HG02588 (cell line): ENCODE results near the gene DYNLL2.
"Not testable (repeated sequence)": the region's sequence is repeated elsewhere in the genome, so short reads cannot be mapped to it uniquely, and the experiment has no call there.

Experiments
- ATAC-seq: cut with Tn5 transposase; IDR thresholded peaks from one replicate; pipeline ENCODE4 v1.9.1; 2021; ENCODE audit warnings: mild to moderate bottlenecking, moderate library complexity; ENCODE audit not compliant: unreplicated experiment

DYNLL2 gene

DNA sequence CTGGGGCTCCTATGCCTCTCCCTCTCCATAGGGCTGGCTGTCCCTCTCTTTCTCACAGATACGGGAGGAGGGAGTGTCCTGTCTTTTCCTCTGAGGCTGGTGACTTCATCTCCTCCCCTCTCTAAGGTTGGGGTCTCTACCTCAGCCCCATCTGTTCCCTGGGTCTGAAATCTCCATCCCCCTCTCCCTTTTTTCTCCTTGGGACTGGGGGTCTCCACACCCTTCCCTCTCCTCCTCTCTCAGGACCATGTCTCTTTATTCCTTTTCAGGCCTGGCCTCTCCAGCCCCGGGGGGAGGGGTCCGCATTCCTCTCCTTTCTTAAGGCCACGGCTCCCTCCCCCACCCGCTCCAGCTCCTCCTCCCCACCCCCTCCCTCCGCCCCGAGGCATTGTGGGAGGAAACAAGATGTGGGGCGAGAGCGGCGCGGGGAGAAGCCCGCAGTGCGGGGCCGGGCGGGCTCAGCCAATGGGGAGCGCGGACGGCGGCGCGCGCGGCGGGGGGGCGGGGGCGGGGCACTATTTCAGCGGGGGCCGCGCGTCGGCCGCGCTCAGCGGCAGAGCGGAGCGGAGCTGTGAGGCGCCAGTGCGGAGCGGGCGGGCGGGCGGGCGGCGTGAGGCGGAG, at the start of gene DYNLL2:
Gene DYNLL2 (plus strand): TSS at position 550 of the 621 bp plus-strand sequence. CDS start 3,672 bp downstream, outside the sequence.
- peak; percentile 71 for ATAC-seq

DNA sequence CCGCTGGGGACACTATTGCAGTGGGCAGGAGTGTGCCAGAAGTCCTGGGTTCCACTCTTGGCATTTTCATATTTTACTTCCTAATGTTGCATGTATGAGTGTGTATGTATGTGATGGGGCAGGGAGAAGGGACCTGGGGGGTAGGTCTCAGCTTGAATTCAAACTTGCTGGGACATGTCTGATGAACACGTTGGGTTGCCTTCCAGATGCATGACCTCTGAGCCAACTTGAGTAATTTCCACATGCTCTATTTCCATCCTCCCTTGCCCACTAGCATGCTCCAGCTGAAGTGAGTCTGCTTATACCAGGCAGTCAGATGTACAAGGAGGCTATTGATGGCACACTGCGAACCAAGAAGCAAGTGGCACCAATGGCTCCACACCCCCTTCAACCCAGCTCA, 43.2 kb upstream of the DYNLL2 start:
- no peak for ATAC-seq

DNA sequence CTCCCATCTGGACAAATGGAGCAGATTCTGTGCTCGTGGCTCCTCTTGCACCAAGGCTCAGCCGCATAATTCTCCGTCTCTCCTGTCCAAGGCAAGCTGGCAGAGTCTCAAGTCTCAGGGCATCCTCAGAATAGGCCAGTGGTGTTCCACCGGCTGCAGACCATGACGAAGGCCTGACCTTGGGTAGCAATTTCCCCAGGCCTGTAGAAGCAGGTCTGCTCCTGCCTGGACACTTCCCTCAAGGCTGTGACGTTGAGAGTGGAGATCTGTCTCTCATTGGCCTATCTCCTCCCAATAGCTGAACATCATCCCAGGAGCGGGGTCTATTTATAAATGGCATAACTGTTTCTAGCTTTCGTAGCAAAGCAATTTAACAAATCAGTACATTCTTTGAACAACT, 42.8 kb upstream of the DYNLL2 start:
- no peak for ATAC-seq

DNA sequence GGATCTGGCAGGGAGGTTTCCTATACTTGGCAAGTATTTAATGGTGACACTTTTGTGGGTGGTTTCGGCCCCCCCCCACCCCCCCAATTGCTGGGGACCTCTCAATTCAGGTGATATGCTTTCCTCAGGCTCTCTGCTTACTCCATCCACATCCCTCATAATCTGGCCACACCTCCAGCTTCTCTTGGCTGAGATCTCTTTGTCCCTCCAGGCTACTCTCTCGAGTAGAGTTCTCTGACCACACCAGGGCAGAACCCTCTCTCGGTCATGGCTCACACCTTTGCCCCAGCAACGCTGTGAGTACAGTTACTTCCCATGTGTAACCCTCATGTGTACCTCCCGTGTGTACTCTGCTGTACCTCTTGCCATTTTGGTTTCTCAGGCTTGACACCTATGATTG, 42.1 kb upstream of the DYNLL2 start:
- no peak for ATAC-seq

DNA sequence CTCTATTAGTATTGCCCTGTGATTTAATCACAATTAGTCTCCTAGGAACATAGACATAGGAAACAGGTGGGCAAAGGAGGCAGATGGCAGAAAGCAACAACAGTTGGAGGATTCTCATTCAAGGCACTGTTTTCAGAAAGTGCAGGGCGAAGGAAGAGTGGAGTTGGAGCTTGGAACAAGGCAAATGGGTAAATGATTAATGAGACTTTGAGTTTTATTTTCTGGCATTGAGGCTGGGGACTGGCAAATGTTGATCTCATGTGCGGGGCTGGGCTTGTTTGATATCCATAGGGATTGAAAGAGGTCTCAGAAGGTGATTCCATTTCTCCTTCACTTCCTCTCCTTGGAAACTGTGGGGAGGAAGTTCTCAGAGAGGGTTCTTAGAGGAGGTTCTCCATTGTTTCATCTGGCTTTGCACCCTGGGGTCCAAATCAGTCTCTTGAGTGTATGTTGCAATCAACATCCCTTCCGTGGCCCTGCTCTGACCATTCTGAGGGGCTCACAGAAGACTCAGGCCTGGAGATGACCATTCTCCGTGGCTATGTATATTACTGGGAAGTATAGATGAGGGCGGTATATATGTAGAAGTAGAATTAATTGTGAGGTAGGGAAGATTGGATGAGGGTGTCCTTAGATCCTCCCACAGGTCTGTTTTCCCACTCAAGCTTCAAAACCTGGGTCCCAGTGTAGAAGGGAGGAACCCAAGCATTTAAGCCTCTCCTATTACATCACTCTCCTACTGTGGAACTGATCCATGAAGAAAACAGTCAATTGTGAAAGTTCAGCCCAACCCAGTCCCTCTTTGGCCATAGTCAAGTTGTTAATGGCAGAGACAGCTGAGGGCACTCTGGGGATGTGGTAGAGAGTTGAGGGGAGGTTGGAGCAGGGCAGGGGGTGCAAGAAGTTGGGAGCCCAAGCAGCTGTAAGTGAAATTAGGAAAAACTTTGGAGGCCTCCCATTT, 39.7 kb upstream of the DYNLL2 start:
- no peak for ATAC-seq

DNA sequence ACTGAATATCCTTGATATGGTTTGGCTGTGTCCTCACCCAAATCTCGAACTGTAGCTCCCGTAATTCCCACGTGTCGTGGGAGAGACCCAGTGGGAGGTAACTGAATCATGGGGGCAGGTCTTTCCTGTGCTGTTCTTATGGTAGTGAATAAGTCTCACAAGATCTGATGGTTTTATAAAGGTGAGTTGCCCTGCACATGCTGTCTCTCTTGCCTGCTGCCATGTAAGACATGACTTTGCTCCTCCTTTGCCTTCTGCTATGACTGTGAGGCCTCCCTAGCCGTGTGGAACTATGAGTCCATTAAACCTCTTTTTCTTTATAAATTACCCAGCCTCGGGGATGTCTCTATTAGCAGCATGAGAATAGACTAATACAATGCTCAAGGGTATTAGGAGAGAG, 39.0 kb upstream of the DYNLL2 start:
- not testable (repeated sequence) for ATAC-seq

DNA sequence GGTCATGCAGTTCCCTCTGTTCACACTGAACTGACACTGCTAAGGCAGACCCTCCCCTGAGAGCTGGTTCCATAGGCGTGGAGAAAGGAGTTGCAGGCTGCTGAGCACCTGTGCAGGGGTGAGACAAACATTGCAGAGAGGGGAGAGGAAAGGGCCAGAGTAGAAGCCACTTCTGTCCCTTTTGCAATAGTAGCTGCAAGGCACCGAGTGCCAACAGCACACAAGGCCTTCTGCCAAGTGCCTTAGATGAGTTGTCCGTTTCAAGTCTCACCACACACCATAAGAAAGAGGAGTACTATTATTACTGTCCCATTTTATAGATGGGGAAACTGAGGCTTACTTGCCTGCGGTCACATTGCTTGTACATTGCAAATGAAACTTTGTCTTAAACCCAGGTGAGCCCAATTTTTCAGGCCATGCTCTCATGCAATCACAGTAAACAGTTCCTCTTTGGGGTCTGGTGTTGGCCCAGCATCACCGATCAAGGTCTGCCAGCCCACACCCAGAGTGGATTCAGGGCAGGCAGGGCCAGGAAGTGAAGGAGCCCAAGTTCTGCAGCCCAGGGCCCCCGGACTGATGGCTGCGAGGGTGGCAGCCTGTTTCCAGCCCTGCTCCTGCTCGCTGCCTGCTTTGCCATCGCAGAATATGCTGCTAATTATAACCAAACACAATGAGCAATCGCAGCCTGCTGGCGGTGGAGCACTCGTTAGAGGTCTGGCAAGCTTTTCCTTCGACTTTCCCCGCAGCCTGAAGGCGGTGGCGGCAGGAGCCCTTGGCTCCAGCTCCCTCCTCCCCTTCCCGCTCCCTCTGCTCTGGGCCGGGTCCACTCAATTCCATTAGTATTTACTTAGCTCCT, 36.8 kb upstream of the DYNLL2 start:
- no peak for ATAC-seq

DNA sequence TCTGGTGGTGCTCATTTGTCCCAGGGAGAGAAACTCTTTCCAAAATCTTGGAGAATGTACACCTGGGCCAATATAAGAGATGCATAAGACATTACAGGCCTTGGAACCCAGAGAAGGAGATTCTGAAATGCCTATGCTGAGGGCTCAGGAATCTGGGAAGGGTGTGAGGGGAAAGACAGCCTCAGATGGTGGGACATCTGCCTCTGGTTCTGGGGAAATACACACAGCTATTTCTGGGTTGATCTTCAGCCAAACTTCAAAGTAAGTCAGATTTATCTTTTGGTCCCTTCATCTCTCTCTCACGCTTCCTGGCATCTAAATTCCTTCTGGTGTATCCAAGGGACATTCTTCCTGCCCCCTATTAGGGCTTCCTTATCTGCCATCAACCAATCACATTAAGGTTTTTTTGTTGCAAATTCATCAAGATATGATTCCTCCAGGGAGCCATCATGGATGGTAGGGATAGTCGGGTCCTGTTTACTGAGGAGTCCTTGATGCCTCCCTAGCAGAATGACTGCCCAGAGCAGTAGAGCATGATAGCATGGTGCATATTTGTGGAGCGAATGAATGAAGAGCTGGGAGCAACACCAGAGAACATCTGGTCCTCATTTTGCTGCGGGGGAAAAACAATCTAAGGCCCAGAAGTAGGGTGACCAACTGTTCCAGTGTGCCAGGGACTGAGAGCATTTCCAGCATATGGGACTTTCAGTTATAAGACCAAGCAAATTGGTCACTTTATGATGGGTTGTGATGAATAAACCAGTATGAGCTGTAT, 35.7 kb upstream of the DYNLL2 start:
- ATAC-seq, result no peak

DNA sequence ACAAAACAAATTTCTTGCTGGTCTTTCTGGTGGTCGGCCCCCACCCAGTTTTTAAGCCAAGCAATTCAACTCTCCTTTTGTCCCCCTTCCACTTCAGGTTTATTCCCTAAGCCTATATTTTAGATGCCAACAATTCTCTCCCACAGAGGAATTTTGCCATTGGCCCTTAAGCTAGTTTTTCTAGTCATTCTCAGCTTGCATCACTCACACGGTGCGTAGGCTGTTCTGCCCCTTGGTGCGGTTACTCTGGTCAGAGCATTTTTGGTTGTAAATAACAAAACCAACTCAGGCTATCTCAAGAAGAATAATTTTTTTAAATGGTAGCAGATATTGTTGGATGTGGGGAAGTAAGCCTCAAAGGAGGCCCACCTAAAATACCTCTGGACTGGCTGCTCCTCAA, 33.7 kb upstream of the DYNLL2 start:
- ATAC-seq, result no peak

DNA sequence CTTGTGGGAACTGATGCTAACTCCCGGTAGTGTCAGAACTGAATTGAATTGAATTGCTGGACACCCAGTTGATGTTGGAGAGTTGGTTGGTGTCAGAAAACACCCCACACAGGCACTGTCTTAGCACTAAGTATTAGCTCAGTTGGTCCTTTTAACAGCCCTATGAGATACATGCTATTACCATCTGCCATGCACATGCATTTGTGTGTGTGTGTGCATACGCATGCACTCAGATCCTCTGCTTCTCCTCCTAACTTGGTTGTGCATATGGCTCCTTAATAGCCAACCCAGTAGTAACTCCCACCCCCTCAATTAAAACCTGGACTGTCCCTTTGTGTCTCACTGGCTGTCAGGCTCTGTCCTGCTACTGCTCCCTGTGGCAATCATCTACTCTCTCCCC, 32.3 kb upstream of the DYNLL2 start:
- no peak for ATAC-seq

DNA sequence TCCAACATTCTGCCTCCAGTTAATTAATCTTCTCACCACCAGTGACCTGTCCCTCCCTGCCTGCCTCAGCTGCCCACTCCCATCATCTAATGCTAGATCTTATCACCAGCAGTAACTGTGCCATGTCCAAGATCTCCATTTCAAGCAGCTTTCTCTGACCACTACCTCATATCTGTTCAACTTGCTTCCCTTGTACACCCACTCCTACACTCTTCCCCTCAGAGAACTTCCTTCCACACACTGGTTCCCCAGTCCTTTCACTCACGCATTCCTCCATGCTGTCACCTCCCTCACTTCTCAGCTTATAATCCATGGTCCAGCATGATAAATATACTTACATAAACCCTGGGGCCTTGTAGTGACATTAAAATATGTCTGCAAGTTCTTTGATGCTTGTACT, 31.8 kb upstream of the DYNLL2 start:
- ATAC-seq, result no peak

DNA sequence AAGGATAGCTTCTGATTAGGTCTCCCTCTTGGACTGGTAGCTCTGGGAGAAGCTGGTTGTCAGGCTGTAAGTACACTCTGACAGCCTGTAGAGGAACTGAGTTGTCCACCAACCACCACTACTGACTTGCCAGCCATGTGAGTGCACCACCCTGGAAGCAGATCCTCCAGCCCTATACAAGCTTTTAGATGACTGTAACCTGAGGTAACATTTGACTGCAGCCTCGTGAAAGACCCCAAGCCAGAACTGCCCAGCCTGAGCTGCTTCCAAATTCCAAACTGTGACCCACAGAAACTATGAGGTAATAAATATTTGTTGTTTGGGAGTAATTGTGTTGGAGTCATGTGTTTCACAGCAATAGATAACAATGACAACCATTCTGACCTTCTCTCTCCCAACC, 30.8 kb upstream of the DYNLL2 start:
- ATAC-seq, result no peak

DNA sequence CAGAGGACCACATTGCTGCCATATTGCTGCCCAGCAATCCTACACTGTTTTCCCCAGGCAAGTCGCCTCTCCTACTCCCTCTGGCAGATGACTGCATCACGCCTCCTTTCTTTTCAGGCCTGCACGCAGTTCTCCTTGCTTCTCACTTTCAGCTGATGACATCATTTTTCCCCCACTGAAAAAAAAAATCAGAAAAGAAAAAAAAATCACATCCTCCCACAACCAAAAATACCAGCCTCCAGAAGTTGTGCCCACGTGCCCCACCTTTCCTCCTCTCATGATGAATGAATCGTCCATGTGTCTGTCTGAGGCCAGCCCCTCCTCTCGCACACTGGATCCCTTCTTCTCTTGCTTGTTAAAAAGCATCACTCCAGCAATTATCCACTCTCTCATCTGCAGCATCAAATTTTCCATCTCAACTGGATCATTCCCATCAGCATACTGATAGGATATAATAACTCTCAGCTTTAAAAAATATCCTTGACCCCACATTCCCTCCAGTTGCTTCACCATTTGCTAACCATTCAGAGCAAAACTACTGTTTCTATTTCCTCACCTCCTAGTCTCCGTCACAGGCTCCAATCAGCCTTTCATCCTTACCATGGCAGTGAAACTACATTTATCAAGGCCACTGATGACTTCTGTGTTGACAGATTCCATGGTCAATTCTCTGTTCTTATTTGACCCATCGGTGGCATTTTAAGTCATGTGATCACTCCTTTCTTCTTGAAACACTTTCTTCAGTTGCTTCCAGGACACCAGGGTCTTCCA, 30.1 kb upstream of the DYNLL2 start:
- ATAC-seq, result no peak

DNA sequence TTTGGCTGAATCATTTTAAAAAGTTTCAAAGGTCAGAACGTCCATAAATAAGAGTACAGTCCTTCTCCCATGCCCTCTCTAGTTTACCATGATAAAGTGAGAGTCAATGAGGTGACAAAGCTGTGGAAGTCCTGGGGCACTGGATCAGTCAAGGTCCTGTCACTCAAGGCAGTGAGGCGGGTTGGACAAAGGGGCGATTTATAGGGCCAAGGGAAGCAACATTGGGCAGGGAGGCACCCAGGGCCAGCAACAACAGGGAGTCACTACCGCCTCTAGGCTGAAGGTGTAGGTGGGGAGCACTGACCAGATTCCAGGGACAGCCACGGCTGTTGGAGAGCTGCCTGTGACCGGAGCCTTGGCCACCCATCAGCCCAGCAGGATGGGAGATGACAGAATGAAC, 28.6 kb upstream of the DYNLL2 start:
- ATAC-seq, result no peak

DNA sequence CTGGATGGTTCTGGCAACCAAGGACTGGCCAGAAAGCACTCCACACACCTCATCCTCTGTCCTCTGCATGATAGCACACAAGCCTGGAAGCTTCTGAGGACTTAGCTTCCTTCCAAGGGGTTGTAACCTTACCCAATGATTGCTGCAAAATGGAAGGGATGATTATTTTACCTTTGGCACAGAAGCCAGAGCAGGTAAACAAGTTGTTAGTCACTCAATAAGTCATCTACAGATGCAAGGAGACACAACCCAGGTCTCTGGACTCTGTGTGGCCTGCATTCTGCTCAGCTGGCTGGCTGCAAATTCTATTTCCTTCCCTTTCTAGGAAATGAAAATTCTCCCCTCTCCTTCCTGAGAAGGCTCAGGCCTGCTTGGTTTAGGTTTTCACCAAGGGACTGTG, 26.7 kb upstream of the DYNLL2 start:
- ATAC-seq, result no peak

DNA sequence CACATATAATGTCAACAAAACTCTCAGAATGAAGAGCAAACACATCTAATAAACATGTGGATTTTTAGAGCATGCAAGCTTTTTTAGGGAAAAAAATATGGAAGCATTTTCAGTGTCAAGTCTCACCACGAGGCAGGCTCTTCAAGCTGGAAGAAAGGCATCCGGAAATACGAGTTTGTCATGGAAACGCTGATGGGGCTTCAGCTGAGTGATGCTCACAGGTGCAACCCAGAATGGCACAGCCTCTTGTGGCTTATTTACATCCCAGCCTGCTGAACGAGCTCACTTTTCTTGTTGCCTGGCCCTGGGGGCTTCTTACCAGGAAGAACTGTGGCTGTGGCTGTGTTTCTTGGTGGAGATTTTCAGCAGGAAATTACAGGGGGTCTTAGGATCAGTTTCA, 24.1 kb upstream of the DYNLL2 start:
- no peak for ATAC-seq

DNA sequence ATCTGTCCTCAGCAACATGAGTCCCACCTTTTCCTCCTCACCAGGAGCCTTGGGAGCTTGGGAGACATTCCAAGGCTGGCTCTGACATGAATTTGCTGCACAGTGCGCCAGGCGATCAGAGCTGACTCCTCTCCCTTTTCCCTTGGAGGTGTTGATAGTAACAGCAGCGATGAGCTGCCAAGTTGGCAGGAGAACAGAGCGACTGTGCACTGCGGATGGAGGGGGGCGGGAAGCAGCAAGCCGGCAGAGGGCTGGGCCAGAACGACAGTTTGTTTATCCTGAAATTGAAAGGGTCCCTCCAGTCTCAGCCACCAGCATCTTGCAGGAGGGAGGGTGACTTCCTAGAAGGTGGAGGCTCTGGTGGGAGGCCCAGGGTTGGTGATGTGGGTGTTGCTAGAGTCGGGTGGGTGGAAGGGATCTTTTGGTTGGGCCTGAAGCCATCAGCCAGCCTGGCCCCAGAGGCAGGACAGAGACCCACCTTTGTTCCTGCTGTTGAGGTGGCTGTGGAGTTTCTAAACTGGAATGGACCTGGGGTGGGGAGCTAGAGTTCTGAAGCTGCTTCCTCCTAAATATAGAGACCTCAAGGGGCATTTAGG, 22.5 kb upstream of the DYNLL2 start:
- no peak for ATAC-seq

DNA sequence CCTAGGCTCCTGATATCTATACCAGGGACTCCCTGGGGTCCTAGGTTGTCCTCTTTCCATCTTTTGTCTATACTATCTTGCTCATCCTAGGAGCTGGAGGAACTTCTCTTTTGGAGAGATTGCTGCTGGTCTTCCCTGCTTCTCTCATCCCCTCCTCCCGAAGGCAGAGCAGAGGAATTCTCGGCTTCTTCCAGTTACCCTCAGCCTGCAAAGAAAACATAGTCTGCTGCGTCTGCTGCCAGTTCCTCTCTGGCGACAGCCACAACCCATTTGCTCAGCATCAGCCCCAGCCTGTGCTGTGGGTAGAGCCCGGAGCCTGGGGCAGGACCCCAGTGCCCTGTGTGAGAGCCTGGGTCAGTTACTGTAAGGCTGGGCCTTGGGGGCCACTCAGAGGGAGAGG, 21.5 kb upstream of the DYNLL2 start:
- no peak for ATAC-seq

DNA sequence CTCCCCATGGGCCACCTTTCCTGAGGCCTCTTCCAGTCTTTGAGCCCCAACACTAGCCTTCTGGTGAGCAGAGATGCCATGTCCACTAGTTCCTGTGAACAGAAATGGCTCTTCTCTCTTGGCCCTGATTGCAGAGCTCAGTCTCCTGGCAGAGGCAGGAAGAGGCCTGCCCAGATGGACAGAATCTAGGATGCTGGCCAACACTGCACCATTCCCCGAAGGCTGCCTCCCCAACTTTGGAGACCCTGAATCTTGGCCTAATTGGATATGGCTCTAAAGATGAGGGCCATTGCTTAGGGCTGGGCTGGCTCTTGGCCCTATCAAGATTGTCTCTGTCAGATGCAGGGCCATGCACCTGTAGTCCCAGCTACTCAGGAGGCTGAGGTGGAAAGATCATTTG, 18.0 kb upstream of the DYNLL2 start:
- ATAC-seq, result no peak

DNA sequence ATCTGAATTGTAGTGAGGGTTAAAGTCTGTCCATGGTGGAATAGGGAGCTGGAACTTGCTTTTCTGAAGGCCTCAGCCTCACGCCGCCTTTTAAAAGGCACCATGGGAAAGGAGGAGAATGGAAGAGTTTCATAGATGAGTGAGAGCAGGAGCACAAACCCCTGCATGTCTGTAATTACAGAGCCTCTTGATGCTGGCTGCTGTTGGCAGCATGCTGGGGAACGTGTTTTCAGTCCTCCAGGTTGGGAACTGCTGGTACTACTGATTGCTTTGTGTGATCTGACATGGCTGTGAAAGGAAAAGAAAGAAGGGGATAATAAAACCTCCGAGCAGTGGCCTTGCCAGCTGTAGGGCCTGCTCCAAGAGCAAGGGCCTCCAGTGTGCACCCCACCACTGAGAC, 16.8 kb upstream of the DYNLL2 start:
- no peak for ATAC-seq
